BLaER1 treated with 17β-estradiol and CSF1 and Interleukin-3, amounts not matched to agents 10 nM and 100 nM (cell line): Measurements from ENCODE around the gene EDARADD.
A peak's percentile ranks its signal among the peaks of the same experiment; 100 is the strongest.

Source experiments
- H3K27ac ChIP-seq, 11 experiments: shearing (Covaris generic); formaldehyde crosslinking; 2 replicates each; pipeline ENCODE4 v1.8.1; 2022
- H3K27me3 ChIP-seq, 11 experiments: shearing (Covaris generic); formaldehyde crosslinking; 2 replicates each; pipeline ENCODE4 v1.8.1; 2022
- H3K36me3 ChIP-seq, 11 experiments: shearing (Covaris generic); formaldehyde crosslinking; 2 replicates each; pipeline ENCODE4 v1.8.1; 2022
- H3K4me1 ChIP-seq, 10 experiments: shearing (Covaris generic); formaldehyde crosslinking; 2 replicates each; pipeline ENCODE4 v1.8.1; 2022
- H3K4me2 ChIP-seq, 11 experiments: shearing (Covaris generic); formaldehyde crosslinking; 2 replicates each; pipeline ENCODE4 v1.8.1; 2022
- H3K4me3 ChIP-seq, 10 experiments: shearing (Covaris generic); formaldehyde crosslinking; 2 replicates each; pipeline ENCODE4 v1.8.1; 2022
- H3K9ac ChIP-seq, 11 experiments: shearing (Covaris generic); formaldehyde crosslinking; 2 replicates each; pipeline ENCODE4 v1.8.1; 2022
- H3K9me3 ChIP-seq, 11 experiments: shearing (Covaris generic); formaldehyde crosslinking; replicated peaks in 1 of 11; 2 replicates each; pipeline ENCODE4 v1.8.1; 2022
- H4K20me1 ChIP-seq, 11 experiments: shearing (Covaris generic); formaldehyde crosslinking; 2 replicates each; pipeline ENCODE4 v1.8.1; 2022
- Cebpa-rat ChIP-seq, 11 experiments: shearing (Covaris generic); IDR thresholded peaks; 2 replicates each; pipeline ENCODE4 v1.8.1; 2022

The EDARADD gene

GRCh38 chr1:236467327-236467641, 73.2 kb downstream of the EDARADD start:
- H3K9me3 ChIP-seq: no peaks in the 10 kb centered on the region

GRCh38 chr1:236468625-236469024, 74.5 kb downstream of the EDARADD start:
- H3K4me3 ChIP-seq: no peak overlapping the region
- H3K36me3 ChIP-seq: no peaks in the 10 kb centered on the region
- no peak overlapping the region for H3K9ac ChIP-seq
- no peak overlapping the region for H3K27ac ChIP-seq
- no peak overlapping the region for H3K4me2 ChIP-seq
- no peaks in the 10 kb centered on the region for H3K27me3 ChIP-seq
- H3K9me3 ChIP-seq: no peaks in the 10 kb centered on the region
- no peak for TF ChIP-seq Cebpa-rat (IDR thresholded peaks at IDR 0.05)
- peaks cover 0 to 26% (median 14%) of the 10 kb centered on the region in 10 experiments; a peak in 12 of 20 replicates for H3K4me1 ChIP-seq
- no peaks in the 10 kb centered on the region for H4K20me1 ChIP-seq

More at GRCh38 chr1:236467327-236467641, 73.2 kb downstream of the EDARADD start:
- Histone ChIP-seq H3K27ac (no peak overlapping the region), H3K4me1 (peaks cover 0 to 25% (median 13%) of the 10 kb centered on the region in 10 experiments; a peak in 12 of 20 replicates), H3K27me3 (no peaks in the 10 kb centered on the region), H3K4me3 (no peak overlapping the region), H3K4me2 (no peak overlapping the region), H3K36me3 (no peaks in the 10 kb centered on the region), H3K9ac (no peak overlapping the region), H4K20me1 (no peaks in the 10 kb centered on the region)
- TF ChIP-seq Cebpa-rat (IDR thresholded peaks at IDR 0.05): no peak

GRCh38 chr1:236469466-236469865, 75.4 kb downstream of the EDARADD start:
- Histone ChIP-seq H3K9me3 (no peaks in the 10 kb centered on the region), H4K20me1 (no peaks in the 10 kb centered on the region), H3K36me3 (no peaks in the 10 kb centered on the region), H3K4me2 (no peak overlapping the region), H3K4me1 (peaks cover 0 to 26% (median 14%) of the 10 kb centered on the region in 10 experiments; a peak in 12 of 20 replicates), H3K9ac (no peak overlapping the region), H3K27ac (no peak overlapping the region), H3K4me3 (no peak overlapping the region), H3K27me3 (no peaks in the 10 kb centered on the region)
- no peak for TF ChIP-seq Cebpa-rat (IDR thresholded peaks at IDR 0.05)

- Histone ChIP-seq H4K20me1 (no peaks in the 10 kb centered on the region), H3K4me3 (no peak overlapping the region), H3K4me2 (peak overlapping the region in 7 of 11 experiments; percentile 8 to 54 (median 43); a peak in 9 of 22 replicates), H3K9me3 (no peaks in the 10 kb centered on the region), H3K27ac (no peak overlapping the region), H3K36me3 (no peaks in the 10 kb centered on the region), H3K27me3 (no peaks in the 10 kb centered on the region), H3K4me1 (peaks cover 0 to 19% (median 14%) of the 10 kb centered on the region in 10 experiments; a peak in 12 of 20 replicates), H3K9ac (no peak overlapping the region)
- no peak for TF ChIP-seq Cebpa-rat (IDR thresholded peaks at IDR 0.05)
Observed at GRCh38 chr1:236471096-236471495, 77.0 kb downstream of the EDARADD start.

GRCh38 chr1:236471653-236472052, 77.6 kb downstream of the EDARADD start:
- peaks cover 0 to 19% (median 14%) of the 10 kb centered on the region in 10 experiments; a peak in 12 of 20 replicates for H3K4me1 ChIP-seq
- H3K9ac ChIP-seq: no peak overlapping the region
- no peaks in the 10 kb centered on the region for H3K27me3 ChIP-seq
- H3K9me3 ChIP-seq: no peaks in the 10 kb centered on the region
- no peaks in the 10 kb centered on the region for H3K36me3 ChIP-seq
- TF ChIP-seq Cebpa-rat (IDR thresholded peaks at IDR 0.05): no peak
- peak overlapping the region in 6 of 11 experiments; percentile 9 to 54 (median 43); a peak in 8 of 22 replicates for H3K4me2 ChIP-seq
- no peak overlapping the region for H3K4me3 ChIP-seq
- no peaks in the 10 kb centered on the region for H4K20me1 ChIP-seq
- H3K27ac ChIP-seq: no peak overlapping the region

GRCh38 chr1:236472850-236473788, 79.0 kb downstream of the EDARADD start:
- H3K4me1 ChIP-seq: peaks cover 0 to 19% (median 14%) of the 10 kb centered on the region in 10 experiments; a peak in 12 of 20 replicates
- H3K4me2 ChIP-seq: no peak overlapping the region; a peak in 1 of 22 replicates
- H3K9me3 ChIP-seq: no peaks in the 10 kb centered on the region
- H3K27ac ChIP-seq: no peak overlapping the region
- no peak for TF ChIP-seq Cebpa-rat (IDR thresholded peaks at IDR 0.05)
- H3K4me3 ChIP-seq: no peak overlapping the region
- no peak overlapping the region for H3K9ac ChIP-seq
- no peaks in the 10 kb centered on the region for H3K36me3 ChIP-seq
- no peaks in the 10 kb centered on the region for H3K27me3 ChIP-seq
- no peaks in the 10 kb centered on the region for H4K20me1 ChIP-seq

GRCh38 chr1:236476019-236476418, 81.9 kb downstream of the EDARADD start:
- no peak for TF ChIP-seq Cebpa-rat (IDR thresholded peaks at IDR 0.05)
- H3K36me3 ChIP-seq: no peaks in the 10 kb centered on the region
- no peaks in the 10 kb centered on the region for H4K20me1 ChIP-seq
- H3K4me3 ChIP-seq: no peak overlapping the region
- no peaks in the 10 kb centered on the region for H3K9me3 ChIP-seq
- H3K9ac ChIP-seq: no peak overlapping the region
- no peak overlapping the region for H3K4me2 ChIP-seq
- H3K27ac ChIP-seq: no peak overlapping the region
- H3K4me1 ChIP-seq: peaks cover 0 to 15% (median 10%) of the 10 kb centered on the region in 10 experiments; a peak in 12 of 20 replicates
- no peaks in the 10 kb centered on the region for H3K27me3 ChIP-seq

- Histone ChIP-seq H3K27me3 (no peaks in the 10 kb centered on the region), H3K4me2 (no peak overlapping the region)
Observed at GRCh38 chr1:236480758-236481436, 86.8 kb downstream of the EDARADD start.

GRCh38 chr1:236484310-236484971, 90.4 kb downstream of the EDARADD start:
- Histone ChIP-seq H3K4me3 (no peak overlapping the region), H3K9me3 (no peaks in the 10 kb centered on the region), H3K4me2 (no peak overlapping the region), H3K27ac (no peak overlapping the region), H3K4me1 (peaks cover 0 to 12% (median 0%) of the 10 kb centered on the region in 10 experiments; a peak in 6 of 20 replicates), H3K27me3 (no peaks in the 10 kb centered on the region), H4K20me1 (no peaks in the 10 kb centered on the region; a peak in 1 of 22 replicates), H3K9ac (no peak overlapping the region), H3K36me3 (no peaks in the 10 kb centered on the region)
- no peak for TF ChIP-seq Cebpa-rat (IDR thresholded peaks at IDR 0.05)

More at GRCh38 chr1:236480758-236481436, 86.8 kb downstream of the EDARADD start:
- Histone ChIP-seq H3K27ac (no peak overlapping the region), H3K4me1 (no peaks in the 10 kb centered on the region), H3K4me3 (no peak overlapping the region), H4K20me1 (no peaks in the 10 kb centered on the region), H3K9ac (no peak overlapping the region), H3K36me3 (no peaks in the 10 kb centered on the region), H3K9me3 (no peaks in the 10 kb centered on the region)
- no peak for TF ChIP-seq Cebpa-rat (IDR thresholded peaks at IDR 0.05)
